ENCODE measurements around the gene UNC13A. TPM values are rescaled to one million over a fixed set of nuclear protein-coding genes. Genes with fewer than 3 reads are reported as not detected.
A peak's percentile ranks its signal among the peaks of the same experiment; 100 is the strongest.

UNC13A gene
- total RNA-seq, 1 donor from 2014 or later, result 1.2 TPM

- no peak for TF ChIP-seq EZH2 (IDR thresholded peaks at IDR 0.05; ENCODE audit: insufficient read depth, low read length)
- TF ChIP-seq, protein P1, sequence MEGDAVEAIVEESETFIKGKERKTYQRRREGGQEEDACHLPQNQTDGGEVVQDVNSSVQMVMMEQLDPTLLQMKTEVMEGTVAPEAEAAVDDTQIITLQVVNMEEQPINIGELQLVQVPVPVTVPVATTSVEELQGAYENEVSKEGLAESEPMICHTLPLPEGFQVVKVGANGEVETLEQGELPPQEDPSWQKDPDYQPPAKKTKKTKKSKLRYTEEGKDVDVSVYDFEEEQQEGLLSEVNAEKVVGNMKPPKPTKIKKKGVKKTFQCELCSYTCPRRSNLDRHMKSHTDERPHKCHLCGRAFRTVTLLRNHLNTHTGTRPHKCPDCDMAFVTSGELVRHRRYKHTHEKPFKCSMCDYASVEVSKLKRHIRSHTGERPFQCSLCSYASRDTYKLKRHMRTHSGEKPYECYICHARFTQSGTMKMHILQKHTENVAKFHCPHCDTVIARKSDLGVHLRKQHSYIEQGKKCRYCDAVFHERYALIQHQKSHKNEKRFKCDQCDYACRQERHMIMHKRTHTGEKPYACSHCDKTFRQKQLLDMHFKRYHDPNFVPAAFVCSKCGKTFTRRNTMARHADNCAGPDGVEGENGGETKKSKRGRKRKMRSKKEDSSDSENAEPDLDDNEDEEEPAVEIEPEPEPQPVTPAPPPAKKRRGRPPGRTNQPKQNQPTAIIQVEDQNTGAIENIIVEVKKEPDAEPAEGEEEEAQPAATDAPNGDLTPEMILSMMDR (IDR thresholded peaks at IDR 0.05; ENCODE audit: insufficient read depth, low read depth, low read length), result no peak
- Histone ChIP-seq H3K9ac (ENCODE audit: low read length) (no peak overlapping the region), H3K27me3 (ENCODE audit: insufficient read depth, low read length) (peaks cover 10% of the 10 kb centered on the region), H3K79me2 (ENCODE audit: insufficient read depth, low read length) (no peaks in the 10 kb centered on the region), H3K4me2 (ENCODE audit: low read length) (peak overlapping the region; percentile 81), H3K4me1 (ENCODE audit: insufficient read depth, low read length) (peaks cover 6% of the 10 kb centered on the region), H3K4me3 (ENCODE audit: insufficient read depth, low read depth, low read length) (peak overlapping the region; percentile 44), H4K20me1 (ENCODE audit: insufficient read depth, low read length) (no peaks in the 10 kb centered on the region), H3K36me3 (ENCODE audit: insufficient read depth, low read length) (no peaks in the 10 kb centered on the region), H2AFZ (ENCODE audit: low read depth, low read length) (peak overlapping the region; percentile 98), H3K27ac (ENCODE audit: low read depth, low read length) (no peak overlapping the region), H3K9me3 (ENCODE audit: insufficient read depth, low read depth, low read length) (no peaks in the 10 kb centered on the region)
- no peaks in the 10 kb centered on the region for H3K36me3 Mint-ChIP-seq (ENCODE audit: low read depth, unreplicated experiment)
- H3K9me3 Mint-ChIP-seq (ENCODE audit: unreplicated experiment), result peaks cover 4% of the 10 kb centered on the region
- H3K4me3 Mint-ChIP-seq (ENCODE audit: unreplicated experiment), result peak overlapping the region; percentile 67
- H3K4me1 Mint-ChIP-seq (ENCODE audit: low read depth, unreplicated experiment), result no peaks in the 10 kb centered on the region
- H3K27ac Mint-ChIP-seq (ENCODE audit: unreplicated experiment), result no peak overlapping the region
- FAIRE-seq (no peak), DNase-seq (ENCODE audit: low read depth) (no peak)
- peaks cover 29% of the 10 kb centered on the region for H3K27me3 Mint-ChIP-seq (ENCODE audit: low read depth, unreplicated experiment)
Measured at GRCh38 chr19:17606590-17607185, 81.5 kb downstream of the UNC13A start.

DNA sequence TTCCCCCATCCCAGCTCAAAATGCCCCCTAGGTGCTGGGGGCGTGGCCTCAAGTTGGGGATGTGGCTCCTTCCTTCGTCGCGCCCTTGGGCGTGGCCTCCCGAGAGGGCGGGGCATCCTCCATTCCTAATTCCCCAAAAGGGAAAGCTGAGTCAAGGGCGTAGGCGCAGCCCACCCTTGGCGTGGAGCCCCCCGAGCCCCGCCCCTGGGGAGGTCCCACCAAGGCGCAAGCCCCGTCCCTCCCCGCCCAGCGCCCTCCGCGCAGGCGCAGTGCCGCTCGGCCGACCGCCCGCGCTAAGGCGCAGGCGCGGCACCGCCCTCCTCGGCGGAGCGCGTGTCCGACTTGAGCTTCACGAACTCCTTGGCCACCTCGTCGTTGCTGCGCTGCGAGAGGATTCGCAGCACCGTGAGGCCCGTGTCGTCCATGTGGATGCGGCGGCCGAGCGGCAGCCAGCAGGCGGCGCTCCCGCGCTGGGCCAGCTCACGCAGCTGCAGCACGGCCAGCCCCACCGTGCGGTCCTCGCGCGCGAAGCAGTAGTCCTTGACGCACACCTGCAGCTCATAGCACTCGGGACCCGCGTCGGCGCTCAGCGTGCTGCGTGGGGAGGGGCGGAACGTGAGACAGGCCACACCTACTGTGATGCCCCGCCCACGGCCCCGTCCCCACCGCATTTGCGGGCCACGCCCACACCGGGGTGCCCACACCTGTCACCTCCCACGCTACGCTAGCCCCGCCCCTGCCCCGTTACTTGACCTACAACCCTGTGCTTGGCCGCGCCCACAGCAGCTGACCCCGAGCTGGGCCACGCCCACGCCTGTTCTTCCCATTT lies 82.2 kb downstream of the UNC13A start:
- Mint-ChIP-seq H3K4me3 (ENCODE audit: unreplicated experiment) (peak overlapping the region; percentile 67), H3K27me3 (ENCODE audit: low read depth, unreplicated experiment) (peaks cover 34% of the 10 kb centered on the region), H3K4me1 (ENCODE audit: low read depth, unreplicated experiment) (no peaks in the 10 kb centered on the region), H3K27ac (ENCODE audit: unreplicated experiment) (no peak overlapping the region), H3K36me3 (ENCODE audit: low read depth, unreplicated experiment) (no peaks in the 10 kb centered on the region), H3K9me3 (ENCODE audit: unreplicated experiment) (peaks cover 4% of the 10 kb centered on the region)
- TF ChIP-seq, protein P1 (IDR thresholded peaks at IDR 0.05; ENCODE audit: insufficient read depth, low read depth, low read length), result peak; percentile 25
- TF ChIP-seq EZH2 (IDR thresholded peaks at IDR 0.05; ENCODE audit: insufficient read depth, low read length), result no peak
- Histone ChIP-seq H4K20me1 (ENCODE audit: insufficient read depth, low read length) (no peaks in the 10 kb centered on the region), H3K4me3 (ENCODE audit: insufficient read depth, low read depth, low read length) (peak overlapping the region; percentile 44), H3K27ac (ENCODE audit: low read depth, low read length) (no peak overlapping the region), H2AFZ (ENCODE audit: low read depth, low read length) (peak overlapping the region; percentile 98), H3K4me1 (ENCODE audit: insufficient read depth, low read length) (peaks cover 6% of the 10 kb centered on the region), H3K79me2 (ENCODE audit: insufficient read depth, low read length) (no peaks in the 10 kb centered on the region), H3K9me3 (ENCODE audit: insufficient read depth, low read depth, low read length) (no peaks in the 10 kb centered on the region), H3K36me3 (ENCODE audit: insufficient read depth, low read length) (no peaks in the 10 kb centered on the region), H3K9ac (ENCODE audit: low read length) (no peak overlapping the region), H3K27me3 (ENCODE audit: insufficient read depth, low read length) (peaks cover 15% of the 10 kb centered on the region), H3K4me2 (ENCODE audit: low read length) (peak overlapping the region; percentile 81)
- peak; percentile 30 for DNase-seq (ENCODE audit: low read depth)
- no peak for FAIRE-seq
